Posterior vena cava (tissue), 2 donors: ENCODE measurements around the gene ANKRD33B. TPM values are rescaled to one million over a fixed set of nuclear protein-coding genes. Genes with fewer than 3 reads are reported as not detected.

Source experiments
- DNase-seq: peaks from one replicate; pipeline ENCODE4 v3.0.0-alpha.2; 2020; ENCODE audit warnings: low spot score
- intact Hi-C, 2 donors: fragments of 100-400 bp; cut with DNase I; formaldehyde crosslinking; loops; one replicate each; pipeline versions ENCODE4 v1.14.1 to v1.14.2; 2022 to 2023
- total RNA-seq, 2 donors: library from RNA; stranded (reverse); fragmentation: NEBNext Ultra II Directional; extraction: Animal tissue kit (Norgen Biotek cat#: 25700); gene quantifications; one replicate each; pipeline ENCODE4 v1.2.1, GENCODE V29; 2021
- donor health status: DM: yes; HTN: yes; CAD: no.
- donor health status: DM: yes; HTN: yes; CAD: no.

ANKRD33B gene
- total RNA-seq, 2 donors from 2014 or later: 3.3 to 3.9 TPM

DNA sequence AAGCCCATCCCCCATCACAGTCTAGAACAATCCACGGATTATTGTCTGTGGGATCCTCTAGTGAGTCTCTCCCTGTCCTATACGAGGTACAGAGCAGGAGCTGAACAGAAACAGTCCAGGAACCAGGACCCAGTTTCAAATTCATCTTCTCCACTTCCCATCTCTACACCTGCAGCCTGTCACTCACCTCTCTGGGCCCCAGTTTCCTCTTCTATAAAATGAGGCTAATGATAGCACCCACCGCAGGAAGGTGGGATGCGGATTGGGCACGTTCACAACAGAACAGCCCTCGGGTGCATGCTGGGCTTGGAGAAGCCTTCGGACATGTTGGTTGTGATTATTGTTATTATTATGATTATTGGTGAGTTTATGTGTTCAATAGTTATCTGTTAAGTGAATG, 78.5 kb downstream of the ANKRD33B start:
- DNase-seq: peak; percentile 32
- intact Hi-C loops: no loop called here

DNA sequence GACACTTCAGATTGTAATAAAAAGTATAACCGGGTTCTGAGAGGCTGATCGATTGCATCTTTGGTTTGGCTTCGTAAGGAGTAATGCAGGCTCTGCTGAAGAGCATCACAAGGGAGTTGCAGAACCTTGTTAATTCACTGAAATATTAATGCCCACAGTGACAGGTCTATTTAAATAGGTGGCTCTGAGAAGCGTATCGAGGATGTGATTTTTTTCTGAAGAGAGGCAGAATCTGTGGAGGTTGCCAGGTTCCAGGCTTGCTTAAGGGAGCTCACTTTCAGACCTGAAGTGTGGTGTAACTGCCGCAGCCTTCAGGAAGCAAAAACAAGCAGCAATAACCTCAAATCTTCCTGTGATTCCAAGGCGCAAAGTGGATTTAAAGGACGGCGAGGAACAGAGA, 80.3 kb downstream of the ANKRD33B start:
- no peak for DNase-seq
- intact Hi-C loops: no loop called here

DNA sequence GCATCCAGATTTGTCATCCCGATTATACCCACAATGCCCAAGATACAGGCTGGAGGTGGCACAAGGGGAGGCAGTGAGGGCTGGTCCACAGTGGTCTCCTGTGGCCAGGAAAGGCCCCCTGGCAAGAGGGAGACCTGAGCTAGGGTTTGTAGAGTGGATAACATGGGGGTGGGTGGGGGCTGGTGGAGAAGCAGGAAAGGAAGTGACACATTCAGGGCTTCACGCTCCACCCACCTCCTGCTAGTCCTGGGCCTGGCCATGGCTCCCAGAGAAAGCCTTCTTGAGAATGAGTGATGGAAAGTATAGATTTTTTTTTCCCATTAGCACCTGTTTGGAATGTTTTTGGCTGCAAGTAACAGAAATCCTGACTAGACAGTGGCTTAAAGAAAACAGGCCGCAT, 81.3 kb downstream of the ANKRD33B start:
- peak; percentile 59 for DNase-seq
- intact Hi-C loops: no loop called here

DNA sequence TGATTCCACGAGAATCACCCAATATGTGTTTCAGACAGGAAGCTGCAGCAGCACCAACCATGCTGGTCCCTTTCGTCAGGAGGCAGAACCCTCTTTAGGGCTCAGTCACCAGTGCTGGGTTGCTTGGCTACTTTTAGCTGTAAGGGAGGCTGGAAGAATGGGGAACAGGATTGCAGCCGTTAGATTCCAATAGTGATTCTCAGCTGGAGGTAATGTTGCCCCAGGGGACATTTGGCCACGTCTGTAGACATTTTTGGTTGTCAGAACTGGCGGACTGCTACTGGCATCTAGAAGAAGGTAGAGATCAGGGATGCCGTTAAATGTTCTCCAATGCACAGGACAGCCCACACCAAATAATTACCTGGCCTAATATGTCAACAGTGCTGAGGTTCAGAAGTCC, 81.8 kb downstream of the ANKRD33B start:
- intact Hi-C loops: no loop called here

DNA sequence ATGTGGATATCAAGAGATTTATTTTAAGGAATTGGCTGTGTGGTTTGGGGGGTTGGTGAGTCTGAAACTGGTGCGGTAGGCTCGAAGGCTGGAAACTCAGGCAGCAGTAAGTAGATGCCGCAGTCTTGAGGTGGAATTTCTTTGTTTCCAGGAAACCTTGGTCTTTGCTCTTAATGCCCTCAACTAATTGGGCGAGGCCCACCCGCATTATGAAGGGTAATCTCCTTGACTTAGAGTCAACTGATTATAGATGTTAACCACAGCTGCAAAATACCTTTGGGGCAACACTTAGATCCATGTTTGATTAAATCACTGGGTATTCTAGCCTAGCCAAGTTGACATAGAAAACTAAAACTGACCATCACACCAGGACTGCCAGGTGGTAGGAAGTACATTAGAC, 83.8 kb downstream of the ANKRD33B start:
- intact Hi-C loops: no loop called here

More for the DNA sequence above, 81.8 kb downstream of the ANKRD33B start:
- no peak for DNase-seq

DNA sequence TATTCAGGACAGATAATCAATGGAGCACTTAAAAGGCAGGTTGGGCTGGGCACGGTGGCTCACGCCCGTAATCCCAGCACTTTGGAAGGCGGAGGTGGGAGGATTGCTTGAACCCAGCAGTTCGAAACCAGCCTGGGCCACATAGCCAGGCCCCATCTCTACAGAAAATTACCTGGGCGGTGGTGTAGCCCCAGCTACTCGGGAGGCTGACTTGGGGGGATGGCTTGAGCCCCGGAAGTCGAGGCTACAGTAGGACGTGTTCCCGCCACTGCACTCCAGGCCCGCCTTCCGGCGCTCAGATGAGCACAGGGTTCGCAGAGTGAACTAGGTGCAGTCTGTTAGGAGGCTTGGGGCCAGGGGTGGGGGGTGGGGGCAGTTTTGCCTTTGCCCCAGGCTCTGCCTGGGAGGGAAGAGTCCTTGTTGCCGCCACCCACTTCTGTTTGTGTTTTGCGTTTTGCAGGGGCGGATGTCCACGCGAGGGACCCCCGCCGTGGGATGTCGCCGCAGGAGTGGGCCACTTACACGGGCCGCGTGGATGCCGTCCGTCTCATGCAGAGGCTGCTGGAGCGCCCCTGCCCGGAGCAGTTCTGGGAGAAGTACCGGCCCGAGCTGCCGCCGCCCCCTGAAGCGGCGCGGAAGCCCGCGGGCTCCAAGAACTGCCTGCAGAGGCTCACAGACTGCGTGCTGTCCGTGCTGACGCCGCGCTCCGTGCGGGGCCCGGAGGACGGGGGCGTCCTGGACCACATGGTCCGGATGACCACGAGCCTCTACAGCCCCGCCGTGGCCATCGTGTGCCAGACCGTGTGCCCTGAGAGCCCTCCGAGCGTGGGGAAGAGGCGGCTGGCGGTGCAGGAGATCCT, 85.2 kb downstream of the ANKRD33B start:
- intact Hi-C loops: no loop called here
- DNase-seq: peak; percentile 80

More for the DNA sequence above, 83.8 kb downstream of the ANKRD33B start:
- no peak for DNase-seq

DNA sequence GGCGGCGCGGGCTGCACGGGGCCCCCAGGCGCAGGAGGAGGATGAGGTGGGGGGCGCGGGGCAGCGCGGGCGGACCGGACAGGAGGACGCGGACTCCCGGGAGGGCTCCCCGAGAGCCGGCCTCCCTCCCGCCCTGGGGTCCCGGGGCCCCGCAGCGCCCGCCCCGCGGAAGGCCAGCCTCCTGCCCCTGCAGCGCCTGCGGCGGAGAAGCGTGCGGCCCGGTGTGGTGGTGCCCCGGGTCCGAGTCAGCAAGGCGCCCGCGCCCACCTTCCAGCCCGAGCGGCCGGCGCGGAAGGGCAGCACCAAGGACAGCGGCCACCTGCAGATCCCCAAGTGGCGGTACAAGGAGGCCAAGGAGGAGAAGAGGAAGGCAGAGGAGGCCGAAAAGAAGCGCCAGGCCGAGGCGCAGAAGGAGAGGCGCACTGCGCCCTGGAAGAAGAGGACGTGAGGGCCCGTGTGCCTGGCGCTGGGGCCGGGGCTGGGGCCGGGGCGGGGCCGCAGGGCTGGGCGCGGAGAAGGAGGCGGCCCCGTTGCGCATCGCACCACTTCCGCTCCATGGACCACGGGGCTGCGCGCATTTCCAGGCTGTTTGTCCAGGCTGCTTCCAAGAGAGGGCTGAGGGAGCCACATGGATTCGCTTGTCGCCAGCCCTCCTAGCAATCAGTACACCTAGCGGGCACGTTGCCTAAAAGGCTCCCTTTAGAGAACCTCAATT, 86.0 kb downstream of the ANKRD33B start:
- intact Hi-C loops: no loop called here
- peak; percentile 79 for DNase-seq

DNA sequence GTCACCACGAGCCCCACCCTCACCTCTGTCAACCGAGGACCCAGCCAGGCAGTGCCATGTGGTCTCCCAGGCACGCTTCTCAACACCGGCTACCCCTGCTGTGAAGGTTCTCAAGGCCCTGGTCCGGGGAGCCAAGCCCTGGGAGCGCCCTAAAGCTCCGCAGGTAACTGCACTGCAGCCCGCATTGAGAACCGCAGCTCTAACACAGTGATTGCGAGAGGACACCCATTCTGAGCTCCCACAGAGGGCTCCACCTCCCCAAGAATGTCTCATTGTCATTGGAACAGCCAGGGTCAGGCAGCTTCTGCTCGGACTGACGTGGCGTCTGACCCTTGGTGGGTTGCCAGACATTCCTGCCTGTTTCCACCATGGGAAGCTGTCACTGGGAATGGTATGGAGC, 88.3 kb downstream of the ANKRD33B start:
- DNase-seq: peak; percentile 76
- intact Hi-C loops: no loop called here

DNA sequence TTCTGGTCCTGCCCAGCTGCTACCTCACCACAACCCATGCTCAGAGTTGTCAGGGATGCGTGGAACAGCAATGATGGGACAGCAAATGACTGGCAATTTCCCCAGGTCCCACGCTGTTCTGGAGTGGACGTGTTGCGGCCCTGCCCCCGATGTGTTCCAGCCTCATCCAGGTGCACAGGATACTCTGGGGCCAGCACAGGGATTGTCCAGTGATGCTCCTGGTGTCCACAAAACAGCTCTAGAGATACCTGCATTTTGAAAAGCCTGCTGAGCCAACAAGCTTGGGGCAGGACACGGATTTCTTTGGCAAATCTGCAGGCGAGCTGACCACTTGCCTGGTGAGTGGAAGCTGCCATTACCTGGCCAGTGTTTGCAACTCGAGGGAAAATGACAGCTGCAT, 88.7 kb downstream of the ANKRD33B start:
- DNase-seq: peak; percentile 57
- intact Hi-C loops: no loop called here

DNA sequence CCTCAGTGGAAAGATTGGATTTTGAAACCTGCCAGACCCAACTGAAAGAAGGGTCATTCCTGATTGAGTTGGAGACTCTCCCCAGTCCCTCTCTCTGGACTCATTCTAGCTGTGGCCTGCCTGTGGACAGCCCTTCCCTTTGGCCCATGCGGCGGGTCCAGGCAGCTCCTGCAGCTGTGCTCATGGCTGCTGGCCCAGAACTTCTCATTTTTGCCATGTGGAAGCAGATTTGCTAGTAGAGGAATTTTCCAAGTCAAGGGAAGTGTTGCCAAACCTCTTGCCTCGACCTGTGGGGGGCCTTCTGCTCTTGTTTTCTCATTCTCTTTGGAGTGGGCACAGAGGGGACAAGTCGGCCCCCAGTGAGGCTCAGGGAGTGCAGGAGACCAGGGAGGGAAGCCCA, 89.2 kb downstream of the ANKRD33B start:
- peak; percentile 83 for DNase-seq
- intact Hi-C loops: no loop called here

DNA sequence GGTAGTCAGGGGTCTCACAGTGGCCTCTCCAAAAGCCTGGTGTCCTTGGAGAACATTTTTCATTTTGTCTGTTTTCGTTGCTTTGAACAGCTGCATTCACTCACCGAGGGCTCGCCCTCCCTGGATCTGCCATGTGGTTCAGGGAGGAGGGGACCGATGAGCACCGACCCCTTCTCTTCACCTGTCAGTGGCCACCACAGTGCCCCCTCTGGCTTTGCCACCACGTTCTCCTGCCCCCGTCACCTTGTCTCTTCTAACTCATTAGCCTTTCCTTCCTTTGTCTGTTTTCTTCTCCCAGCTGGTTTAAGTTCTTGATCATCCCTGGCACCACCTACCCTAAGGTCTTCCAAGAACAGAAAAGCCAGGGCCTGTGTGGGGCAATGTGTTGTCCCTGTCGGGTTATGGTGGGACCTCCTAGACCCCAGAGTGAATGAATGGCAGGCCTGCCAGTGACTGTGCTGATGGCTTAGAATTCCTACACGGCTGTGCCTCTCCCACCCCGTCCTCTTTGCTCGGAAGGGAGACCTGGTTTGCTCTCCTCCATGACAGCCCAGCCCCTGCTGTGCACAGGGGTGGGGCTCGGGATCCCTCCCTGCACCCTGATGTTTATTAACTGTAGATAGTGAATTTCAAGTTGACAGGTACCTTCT, 90.0 kb downstream of the ANKRD33B start:
- intact Hi-C loops: no loop called here
- DNase-seq: peak; percentile 46

DNA sequence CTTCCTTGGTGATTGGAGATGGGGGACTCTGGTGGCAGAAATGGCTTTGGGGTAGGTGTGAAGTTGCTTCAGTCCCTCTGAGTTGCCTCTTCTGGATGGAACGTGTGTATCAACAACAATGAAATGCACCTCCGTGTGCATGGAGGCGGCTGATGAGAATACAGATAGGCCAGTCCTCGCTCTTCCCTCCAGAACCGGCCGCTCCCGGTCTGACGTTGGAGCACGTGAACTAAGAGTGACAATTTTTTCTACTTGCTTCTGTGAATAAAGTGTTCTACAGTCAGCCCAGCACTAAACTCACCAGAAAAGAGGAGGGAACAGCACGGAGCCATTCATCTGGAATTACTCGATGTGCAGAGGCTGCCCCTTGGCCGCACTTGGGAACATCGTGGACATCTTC, 90.7 kb downstream of the ANKRD33B start:
- intact Hi-C loops: no loop called here
- DNase-seq: peak; percentile 49

DNA sequence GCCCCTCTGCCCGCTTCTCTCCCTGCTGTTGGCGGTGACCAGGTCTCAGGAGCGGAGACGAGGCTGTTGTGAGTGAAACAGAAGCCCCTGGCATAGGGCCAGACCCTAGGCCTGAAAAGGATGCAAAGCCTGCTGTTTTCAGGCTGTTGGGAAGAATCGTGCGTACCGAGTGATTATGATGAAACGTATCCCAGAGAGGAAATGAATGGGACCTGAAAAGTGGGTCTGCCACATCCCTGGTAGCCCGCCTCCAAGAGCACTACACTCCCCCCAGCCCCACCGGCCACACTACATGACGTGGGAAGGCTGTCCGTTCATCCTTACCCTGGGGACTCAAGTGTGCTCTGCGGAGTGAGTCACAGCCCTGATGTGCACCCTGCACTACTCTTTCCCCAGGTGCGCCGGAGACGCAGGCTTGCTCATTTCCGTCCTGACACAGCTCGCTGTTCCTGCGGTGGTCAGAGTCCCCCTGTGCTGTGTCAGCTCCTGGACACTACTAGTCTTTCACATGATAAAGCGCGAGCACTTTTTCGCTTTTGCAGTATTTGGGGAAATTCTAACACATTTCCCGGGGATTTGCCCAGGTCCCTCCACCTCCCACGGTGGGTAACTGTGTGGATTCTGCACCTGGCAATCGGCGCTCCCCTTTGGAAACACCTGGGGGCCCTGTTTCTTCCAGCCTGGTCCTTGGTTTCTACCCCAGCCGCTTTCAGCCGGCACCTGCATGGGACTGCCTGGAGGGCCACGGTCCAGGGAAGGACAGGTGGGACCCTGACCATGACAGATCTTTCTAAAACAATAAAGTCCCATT, 91.5 kb downstream of the ANKRD33B start:
- intact Hi-C loops: no loop called here

DNA sequence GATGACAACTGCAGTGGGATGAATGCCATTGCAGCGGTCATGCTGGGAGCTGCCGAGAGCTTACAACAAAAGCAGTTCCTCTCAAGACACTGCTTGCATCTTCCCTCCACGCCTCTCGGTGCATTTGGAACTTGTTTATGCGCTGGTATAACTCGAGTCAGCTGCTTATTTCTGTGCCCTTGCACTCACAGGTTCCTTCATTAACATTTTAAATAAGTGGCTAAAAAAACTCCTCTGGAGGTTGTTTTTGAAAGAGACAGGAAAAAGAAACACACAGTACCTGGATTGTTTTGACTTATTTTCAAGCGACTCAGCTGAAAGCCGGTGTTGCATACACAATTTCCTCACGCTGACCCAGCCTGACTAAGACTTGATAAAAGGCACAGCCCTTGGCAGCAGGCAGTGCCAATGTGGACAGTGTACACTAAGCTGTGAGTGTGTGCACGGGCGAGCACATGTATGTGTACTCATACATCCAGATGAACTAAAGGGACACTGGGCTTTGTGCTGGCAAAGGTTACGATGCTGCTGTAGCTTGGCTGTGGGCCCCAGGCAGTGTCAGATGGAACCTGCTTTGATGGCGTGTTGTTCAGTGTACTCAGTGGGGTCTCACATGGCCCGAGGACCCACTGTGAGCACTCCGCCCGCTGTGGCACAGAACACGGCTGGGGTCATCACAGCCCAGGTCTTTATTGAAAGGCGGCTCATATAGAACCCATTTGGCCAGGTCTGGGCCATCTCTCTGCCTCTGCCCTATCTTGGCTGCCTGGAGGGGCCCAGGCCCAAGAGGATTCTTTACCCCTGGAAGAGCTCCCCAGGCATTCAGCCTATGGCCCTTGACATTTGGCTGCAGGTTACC, 92.3 kb downstream of the ANKRD33B start:
- intact Hi-C loops: no loop called here

More for the DNA sequence above, 91.5 kb downstream of the ANKRD33B start:
- peak; percentile 53 for DNase-seq

DNA sequence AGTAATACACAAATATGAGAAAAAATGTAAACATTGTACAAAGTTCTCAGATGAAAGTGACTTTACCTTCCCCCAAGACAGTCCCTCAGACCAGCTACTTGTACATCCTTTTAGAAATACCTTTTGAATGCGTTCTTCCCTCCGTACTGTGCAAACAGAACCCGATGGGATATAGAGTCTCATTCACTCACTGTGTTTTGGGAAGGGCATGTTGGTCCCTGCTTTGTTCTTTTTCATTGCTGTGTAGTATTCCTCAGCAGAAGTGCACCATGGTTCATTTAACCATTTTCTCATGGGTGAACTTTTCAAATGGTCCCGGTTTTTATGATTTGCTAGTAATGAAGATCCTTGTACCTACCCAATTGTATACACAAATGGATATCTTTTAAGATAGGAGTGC, 94.4 kb downstream of the ANKRD33B start:
- intact Hi-C loops: no loop called here
- DNase-seq: no peak

More for the DNA sequence above, 92.3 kb downstream of the ANKRD33B start:
- peak; percentile 41 for DNase-seq

DNA sequence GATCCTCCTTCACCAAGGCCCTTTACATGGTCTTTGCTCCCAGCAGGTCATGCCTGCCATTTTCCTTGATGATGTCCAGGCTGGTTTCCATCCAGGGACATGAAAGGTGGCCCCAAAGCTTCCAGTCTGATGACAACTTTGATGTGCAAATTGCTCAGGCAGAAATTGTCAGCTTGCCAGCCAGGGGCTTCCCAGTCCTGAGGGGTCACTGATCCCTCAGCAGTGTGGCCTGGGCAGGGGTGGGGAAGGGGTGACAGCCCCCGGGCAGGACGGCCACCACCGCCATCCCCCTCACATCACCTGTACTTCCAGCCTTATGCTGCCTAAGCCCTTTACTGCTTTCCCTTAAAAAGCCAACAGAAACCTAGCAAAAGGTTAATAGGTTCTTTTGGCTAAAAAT, 96.3 kb downstream of the ANKRD33B start:
- intact Hi-C loops: no loop called here
- peak; percentile 46 for DNase-seq

DNA sequence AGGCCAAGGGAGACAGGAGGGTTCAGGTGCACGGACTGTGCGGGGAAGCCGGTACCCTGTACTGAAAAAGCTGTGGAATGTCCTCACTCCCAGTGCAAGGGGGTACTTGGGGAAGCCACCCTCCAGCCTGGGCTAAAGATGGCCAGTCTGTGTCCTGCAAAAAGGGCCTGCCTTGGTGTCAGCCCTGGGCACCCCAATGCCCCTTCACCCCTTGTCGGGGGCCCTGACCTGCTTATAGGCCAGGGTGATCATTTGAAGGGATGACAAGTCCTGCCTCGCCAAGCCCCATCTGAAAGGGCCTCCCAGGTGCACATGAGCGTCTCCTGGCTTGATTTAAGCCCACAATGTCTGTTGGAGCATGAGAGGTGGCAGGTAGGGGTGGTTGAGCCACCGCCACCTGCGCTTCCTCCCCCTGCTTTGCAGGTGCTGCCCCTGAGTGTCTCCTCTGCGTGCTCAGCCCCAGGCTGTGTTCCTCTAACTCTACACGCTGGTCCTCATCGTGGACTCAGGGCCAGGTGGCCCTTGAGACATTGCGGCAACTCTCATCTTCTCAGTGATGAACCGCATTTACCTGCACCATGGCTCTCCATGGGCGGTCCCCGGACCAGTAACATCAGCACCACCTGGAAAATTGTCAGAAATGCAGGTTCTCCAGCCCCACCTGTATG, 97.0 kb downstream of the ANKRD33B start:
- intact Hi-C loops: no loop called here
- DNase-seq: peak; percentile 65

DNA sequence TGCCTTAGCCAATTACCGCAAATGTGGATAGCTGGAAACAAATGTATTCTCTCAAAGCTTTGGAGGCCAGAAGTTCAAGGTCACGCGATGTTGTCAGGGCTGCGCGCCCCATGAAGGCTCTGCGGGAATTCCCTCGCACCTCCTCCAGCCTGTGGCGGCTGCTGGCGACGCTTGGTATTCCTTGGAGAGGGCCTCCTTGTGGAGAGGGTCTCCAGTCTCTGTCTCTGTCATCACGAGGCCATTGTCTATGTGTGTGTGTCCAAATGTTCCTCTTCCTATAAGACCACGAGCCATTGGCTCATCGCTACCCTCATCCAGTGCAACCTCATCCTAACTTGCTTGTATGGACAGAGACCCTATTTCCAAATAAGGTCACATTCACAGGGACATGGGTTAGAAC, 97.5 kb downstream of the ANKRD33B start:
- intact Hi-C loops: no loop called here
- no peak for DNase-seq
